H54 (cell line): ENCODE data around the gene MOCS1.

ENCODE experiments used
- DNase-seq: peaks from one replicate; pipeline ENCODE4 v3.0.0; 2011; ENCODE audit warnings: low spot score, mixed read lengths; ENCODE audit not compliant: insufficient read length
- FAIRE-seq: peaks from 3 replicates; lab custom pipeline; 2011; peaks lifted over from hg19 to GRCh38; lab: Jason Lieb, UNC
- POLR2A ChIP-seq: IDR thresholded peaks from 2 replicates; pipeline ENCODE4 v1.6.1; 2011; ENCODE audit warnings: low read depth, mild to moderate bottlenecking, low read length

The MOCS1 gene

GRCh38 chr6:39958947-39959346 is 24.7 kb upstream of the MOCS1 start:
- no peak for FAIRE-seq
- no peak for DNase-seq
- no peak for TF ChIP-seq POLR2A

- TF ChIP-seq POLR2A, result no peak
- DNase-seq (no peak), FAIRE-seq (no peak)
Measured at GRCh38 chr6:39956936-39957335, 22.7 kb upstream of the MOCS1 start.

- no peak for FAIRE-seq
Measured at GRCh38 chr6:39953076-39953618, 18.9 kb upstream of the MOCS1 start.

GRCh38 chr6:39952167-39952566 is 17.9 kb upstream of the MOCS1 start:
- FAIRE-seq (no peak), DNase-seq (no peak)
- TF ChIP-seq POLR2A, result no peak

More at GRCh38 chr6:39953076-39953618, 18.9 kb upstream of the MOCS1 start:
- no peak for DNase-seq
- no peak for TF ChIP-seq POLR2A

GRCh38 chr6:39951716-39952115 is 17.5 kb upstream of the MOCS1 start:
- no peak for TF ChIP-seq POLR2A
- DNase-seq (no peak), FAIRE-seq (no peak)

- TF ChIP-seq POLR2A, result no peak
- DNase-seq (no peak), FAIRE-seq (no peak)
Measured at GRCh38 chr6:39951191-39951590, 16.9 kb upstream of the MOCS1 start.

- TF ChIP-seq POLR2A, result no peak
- DNase-seq, result no peak
- FAIRE-seq, result no peak
Measured at GRCh38 chr6:39950125-39950720, 16.0 kb upstream of the MOCS1 start.

- TF ChIP-seq POLR2A, result no peak
- FAIRE-seq, result no peak
- no peak for DNase-seq
Measured at GRCh38 chr6:39948199-39948791, 14.0 kb upstream of the MOCS1 start.

- DNase-seq (no peak), FAIRE-seq (no peak)
- no peak for TF ChIP-seq POLR2A
Measured at GRCh38 chr6:39947611-39948068, 13.4 kb upstream of the MOCS1 start.

- TF ChIP-seq POLR2A, result no peak
- DNase-seq, result no peak
- FAIRE-seq, result no peak
Measured at GRCh38 chr6:39945626-39946025, 11.4 kb upstream of the MOCS1 start.

- DNase-seq, result no peak
- FAIRE-seq, result no peak
Measured at GRCh38 chr6:39942903-39943580, 8.8 kb upstream of the MOCS1 start.

GRCh38 chr6:39941820-39942219 is 7.6 kb upstream of the MOCS1 start:
- DNase-seq (no peak), FAIRE-seq (no peak)
- TF ChIP-seq POLR2A, result no peak

More at GRCh38 chr6:39942903-39943580, 8.8 kb upstream of the MOCS1 start:
- TF ChIP-seq POLR2A, result no peak

- DNase-seq (no peak), FAIRE-seq (no peak)
- TF ChIP-seq POLR2A, result no peak
Measured at GRCh38 chr6:39941138-39941537, 6.9 kb upstream of the MOCS1 start.

- DNase-seq, result no peak
- no peak for TF ChIP-seq POLR2A
- FAIRE-seq, result no peak
Measured at GRCh38 chr6:39938773-39939654, 4.8 kb upstream of the MOCS1 start.
